ENCODE results near the gene B3GAT1.

- TF ChIP-seq POLR2A (IDR thresholded peaks at IDR 0.05) (no peak), CTCF (IDR thresholded peaks at IDR 0.05) (no peak)
Measured at GRCh38 chr11:134361661-134362060, 50.4 kb downstream of the B3GAT1 start.

All from lower leg skin (tissue), 3 donors.